A549 (cell line): ENCODE measurements around the gene HMGCL. TPM values are rescaled to one million over a fixed set of nuclear protein-coding genes. Genes with fewer than 3 reads are reported as not detected.
A peak's percentile ranks its signal among the peaks of the same experiment; 100 is the strongest.

ENCODE experiments used
- ATAC-seq, 2 experiments: fragments of 200-7000 bp in 1 of 2; fragments of >200 bp in 1 of 2; cut with Nextera tagmentation in 1 of 2; cut with Tn5 transposase in 1 of 2; 3 replicates each; pipeline versions ENCODE4 v1.8.0 to v1.9.1; 2018 to 2020; ENCODE audit warnings: mild to moderate bottlenecking in 1 of 2, moderate library complexity in 1 of 2
- CTCF ChIA-PET: fragments of 300-600 bp; sonication (Branson Sonifier 250); formaldehyde crosslinking; extraction: SDS; loops from one replicate; lab custom pipeline; 2021; ENCODE audit warnings: antibody characterized with exemption, inconsistent platforms; lab: Yijun Ruan, JAX
- POLR2A ChIA-PET: fragments of 350-600 bp; formaldehyde crosslinking; extraction: SDS; loops from one replicate; lab custom pipeline; 2021; ENCODE audit warnings: antibody characterized with exemption, inconsistent platforms; lab: Yijun Ruan, JAX
- DNase-seq, 2 experiments: peaks; one replicate each; pipeline versions ENCODE4 v3.0.0 to v3.0.0-alpha.2; 2011 to 2016; ENCODE audit warnings: low read depth in 1 of 2, low spot score in 1 of 2
- FAIRE-seq: peaks from 2 replicates; lab custom pipeline; 2011; peaks lifted over from hg19 to GRCh38; lab: Jason Lieb, UNC
- H3K27ac ChIP-seq, 2 experiments: fragments of >200 bp; sonication (Bioruptor Twin); formaldehyde crosslinking; 3 replicates each; pipeline ENCODE4 v1.5.1; 2016 to 2017
- H3K4me1 ChIP-seq: fragments of >200 bp; sonication (Bioruptor Twin); formaldehyde crosslinking; 3 replicates; pipeline ENCODE4 v1.6.1; 2016
- H3K4me2 ChIP-seq: fragments of >200 bp; sonication (Bioruptor Twin); formaldehyde crosslinking; 3 replicates; pipeline ENCODE4 v1.6.1; 2016
- H3K4me3 ChIP-seq: fragments of >200 bp; sonication (Bioruptor Twin); formaldehyde crosslinking; 3 replicates; pipeline ENCODE4 v1.5.1; 2016
- H3K9me3 ChIP-seq: fragments of >200 bp; sonication (Bioruptor Twin); formaldehyde crosslinking; 3 replicates; pipeline ENCODE4 v1.6.1; 2016
- ATOH8 ChIP-seq: fragments of 250-450 bp; sonication (Bioruptor Pico); IDR thresholded peaks from 2 replicates; pipeline ENCODE4 v1.5.0; 2020; ENCODE audit warnings: low read depth, mild to moderate bottlenecking, moderate library complexity
- BCL3 ChIP-seq: fragments of >200 bp; sonication (Bioruptor Twin); formaldehyde crosslinking; IDR thresholded peaks from 3 replicates; pipeline ENCODE4 v1.6.1; 2016
- BHLHE40 ChIP-seq: IDR thresholded peaks from 2 replicates; pipeline ENCODE4 v1.6.1; 2012; ENCODE audit warnings: low read depth, low read length, inconsistent platforms
- CBX2 ChIP-seq: fragments of 200-600 bp; sonication (generic); IDR thresholded peaks from 2 replicates; pipeline ENCODE4 v1.6.1; 2016; ENCODE audit warnings: low read depth, mild to moderate bottlenecking, borderline replicate concordance
- CHD2 ChIP-seq: fragments of 150-350 bp; IDR thresholded peaks from 2 replicates; pipeline ENCODE4 v1.6.1; 2014; ENCODE audit warnings: low read length; ENCODE audit not compliant: partially characterized antibody
- CTCF ChIP-seq: fragments of >200 bp; sonication (Bioruptor Twin); formaldehyde crosslinking; IDR thresholded peaks from 3 replicates; pipeline ENCODE4 v1.5.1; 2016
- E2F6 ChIP-seq: IDR thresholded peaks from 2 replicates; pipeline ENCODE4 v1.6.1; 2012; ENCODE audit warnings: low read depth, borderline replicate concordance
- EHF ChIP-seq: fragments of 250-450 bp; sonication (Bioruptor Pico); IDR thresholded peaks from 2 replicates; pipeline ENCODE4 v1.5.0; 2020; ENCODE audit warnings: mild to moderate bottlenecking
- FOSB ChIP-seq: fragments of 250-450 bp; sonication (Bioruptor Pico); IDR thresholded peaks from 2 replicates; pipeline ENCODE4 v1.5.0; 2020; ENCODE audit warnings: mild to moderate bottlenecking, moderate library complexity
- FOSL2 ChIP-seq, 2 experiments: fragments of 450-650 bp in 1 of 2; fragments of >200 bp in 1 of 2; sonication (Bioruptor Twin) in 1 of 2; formaldehyde crosslinking; IDR thresholded peaks; 2 replicates each; pipeline versions ENCODE4 v1.5.0 to v1.6.1; 2016 to 2020; ENCODE audit warnings: mild to moderate bottlenecking in 1 of 2, moderate library complexity in 1 of 2
- FOXS1 ChIP-seq: fragments of 250-450 bp; sonication (Bioruptor Pico); IDR thresholded peaks from 2 replicates; pipeline ENCODE4 v1.5.0; 2020; ENCODE audit warnings: mild to moderate bottlenecking, moderate library complexity
- HOXB5 ChIP-seq: fragments of 250-450 bp; sonication (Bioruptor Pico); IDR thresholded peaks from 2 replicates; pipeline ENCODE4 v1.5.0; 2020; ENCODE audit warnings: mild to moderate bottlenecking, moderate library complexity
- JUN ChIP-seq, 2 experiments: fragments of >200 bp; sonication (Bioruptor Twin); formaldehyde crosslinking; IDR thresholded peaks; 2 replicates in 1 of 2; 3 replicates in 1 of 2; pipeline ENCODE4 v1.6.1; 2016 to 2017
- KDM1A ChIP-seq: fragments of 200-600 bp; sonication (generic); IDR thresholded peaks from 2 replicates; pipeline ENCODE4 v1.6.1; 2016; ENCODE audit warnings: low read depth, mild to moderate bottlenecking
- MAFK ChIP-seq: fragments of 450-650 bp; IDR thresholded peaks from 2 replicates; pipeline ENCODE4 v1.6.1; 2014; ENCODE audit not compliant: partially characterized antibody
- MAZ ChIP-seq: fragments of 150-350 bp; IDR thresholded peaks from 2 replicates; pipeline ENCODE4 v1.6.1; 2014; ENCODE audit warnings: antibody characterized with exemption, low read depth, low read length, borderline replicate concordance
- MYC ChIP-seq: IDR thresholded peaks from 2 replicates; pipeline ENCODE4 v1.6.1; 2012; ENCODE audit warnings: mild to moderate bottlenecking, inconsistent platforms, low read length, improper control_type of control experiment, borderline replicate concordance
- NPAS2 ChIP-seq: fragments of 250-450 bp; sonication (Bioruptor Pico); IDR thresholded peaks from 2 replicates; pipeline ENCODE4 v1.8.0; 2022; ENCODE audit warnings: mild to moderate bottlenecking, moderate library complexity, borderline replicate concordance
- NR3C1 ChIP-seq: fragments of >200 bp; sonication (Bioruptor Twin); formaldehyde crosslinking; IDR thresholded peaks from 3 replicates; pipeline ENCODE4 v1.6.1; 2017
- POLR2A ChIP-seq: IDR thresholded peaks from 2 replicates; pipeline ENCODE4 v1.6.1; 2012; ENCODE audit warnings: mild to moderate bottlenecking, low read length
- RARB ChIP-seq: fragments of 250-450 bp; sonication (Bioruptor Pico); IDR thresholded peaks from 2 replicates; pipeline ENCODE4 v1.8.0; 2021; ENCODE audit warnings: mild to moderate bottlenecking, moderate library complexity
- RFX5 ChIP-seq: fragments of 450-650 bp; IDR thresholded peaks from 2 replicates; pipeline ENCODE4 v1.7.1; 2014; ENCODE audit warnings: antibody characterized with exemption, mild to moderate bottlenecking, moderate library complexity
- TP53 ChIP-seq: fragments of 250-450 bp; sonication (Bioruptor Pico); IDR thresholded peaks from 2 replicates; pipeline ENCODE4 v1.5.0; 2021; ENCODE audit warnings: mild to moderate bottlenecking, moderate library complexity
- USF2 ChIP-seq: fragments of 450-650 bp; IDR thresholded peaks from 2 replicates; pipeline ENCODE4 v1.6.1; 2014; ENCODE audit warnings: antibody characterized with exemption
- WGBS: methylation state at CpG from one replicate; pipeline ENCODE4 v1.1.6; 2017; ENCODE audit errors: missing lambda C conversion rate; 5-methylcytosine and 5-hydroxymethylcytosine counted together
- polyA plus RNA-seq, 4 experiments: library from polyadenylated mRNA; depleted of rRNA in 3 of 4; stranded (reverse); fragments of >200 nt; fragmentation: RNase III in 1 of 4; extraction: RNeasy Plus Mini Kit Qiagen cat#74134 plus additional on column Dnase treatment in 1 of 4; gene quantifications; 2 replicates in 3 of 4; 3 replicates in 1 of 4; pipeline ENCODE4 v1.2.3, GENCODE V29; 2011 to 2017

Gene HMGCL
- polyA plus RNA-seq, 2 of the 4 experiments (the other 2 are of a cell fraction): 11.5 to 18.0 TPM

- H3K9me3 ChIP-seq: no peaks in the 10 kb centered on the region
- CTCF ChIA-PET: interaction anchor here (0.8 to 2.0 kb wide), 3 partner anchors 49 to 96 kb away, joined by 3 to 7 read pairs (median 7); no protein-coding TSS in a partner anchor
- H3K4me1 ChIP-seq: peaks cover 5% of the 10 kb centered on the region; the same call in 1 of the 3 replicates
- peak in 1 of 2 experiments; percentile 20; a peak in 1 of 6 replicates for ATAC-seq
- FAIRE-seq: no peak
- TF ChIP-seq NR3C1 (no peak), EHF (CRISPR knock-in tag) (no peak), TP53 (CRISPR knock-in tag) (no peak), MAZ (no peak), RFX5 (no peak), BCL3 (no peak), HOXB5 (CRISPR knock-in tag) (no peak), RARB (CRISPR knock-in tag) (no peak), FOSB (CRISPR knock-in tag) (no peak), BHLHE40 (no peak), NPAS2 (CRISPR knock-in tag) (no peak), FOSL2 (IDR thresholded peaks at IDR 0.05) (no peak), FOSL2 (CRISPR knock-in tag; IDR thresholded peaks at IDR 0.05) (no peak), CHD2 (no peak), MAFK (no peak), KDM1A (no peak), ATOH8 (CRISPR knock-in tag) (no peak), CTCF (no peak)
- peak overlapping the region; percentile 64 for H3K4me3 ChIP-seq
- no peak for DNase-seq
- POLR2A ChIA-PET: no interaction called here
- no CpG with 5 or more reads among the region's 17 CpGs for WGBS
- peak overlapping the region; percentile 58 to 88; a peak in 5 of 6 replicates for H3K27ac ChIP-seq
- peak overlapping the region; percentile 83 for H3K4me2 ChIP-seq
Observed at GRCh38 chr1:23867542-23867894, 42.3 kb upstream of the HMGCL start.

GRCh38 chr1:23865543-23865930, 40.3 kb upstream of the HMGCL start:
- Histone ChIP-seq H3K4me3 (no peak overlapping the region), H3K9me3 (no peaks in the 10 kb centered on the region), H3K4me2 (no peak overlapping the region), H3K4me1 (peaks cover 5% of the 10 kb centered on the region; the same call in 1 of the 3 replicates), H3K27ac (no peak overlapping the region)
- ATAC-seq (no peak), FAIRE-seq (no peak), DNase-seq (no peak)
- POLR2A ChIA-PET: no interaction called here
- TF ChIP-seq MYC: no peak
- no peak for TF ChIP-seq E2F6
- no peak for TF ChIP-seq JUN (IDR thresholded peaks at IDR 0.05)
- no peak for TF ChIP-seq CBX2
- no peak for TF ChIP-seq FOXS1
- TF ChIP-seq USF2: no peak
- no peak for TF ChIP-seq POLR2A
- WGBS: 88% methylated on average over 4 of the region's 4 CpGs
- CTCF ChIA-PET: no interaction called here
